Fibroblast of skin of back (primary cell): Measurements from ENCODE around the gene PCTP.
A peak's percentile ranks its signal among the peaks of the same experiment; 100 is the strongest.

Experiments used
- DNase-seq: peaks from one replicate; pipeline ENCODE4 v3.0.0-alpha.2; 2013

PCTP gene

DNA sequence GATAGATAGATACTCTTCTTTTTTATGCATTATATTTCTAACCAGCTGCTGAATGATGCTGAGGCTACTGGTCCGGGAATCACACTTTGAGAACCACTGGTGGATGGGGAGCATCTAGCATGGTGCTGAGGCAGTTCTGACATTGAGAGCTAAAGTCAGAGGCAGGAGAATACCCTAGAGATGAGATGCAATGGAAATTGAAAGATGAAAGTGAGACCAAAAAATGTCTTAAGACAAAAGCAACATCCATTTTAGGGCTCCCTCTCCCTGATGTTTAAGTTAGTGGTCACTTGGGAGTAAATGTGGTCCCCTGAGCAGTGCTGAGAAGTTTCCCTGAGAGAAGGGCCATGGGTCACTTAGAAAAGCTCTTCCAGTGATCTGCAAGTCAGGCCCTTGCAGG is 6.8 kb downstream of the PCTP start:
- no peak for DNase-seq

DNA sequence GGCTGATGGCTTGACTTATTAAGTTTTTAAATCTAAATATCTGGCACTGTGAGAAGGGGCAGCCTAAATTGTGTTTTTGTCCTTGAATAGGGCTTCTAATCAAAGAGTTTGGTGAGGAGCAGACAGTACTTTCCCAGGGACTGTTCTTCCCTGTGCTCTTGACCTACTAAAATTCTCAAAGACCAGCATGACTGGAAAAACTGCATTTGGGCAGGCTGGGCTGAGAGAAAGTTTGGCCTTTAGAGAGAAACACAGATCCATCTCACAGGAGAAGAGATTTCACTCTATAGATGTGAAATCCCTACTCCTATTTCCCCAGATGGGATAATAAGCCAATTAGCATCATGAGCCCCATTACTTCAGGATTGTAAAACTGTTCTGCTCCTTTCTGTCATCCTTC is 7.3 kb downstream of the PCTP start:
- no peak for DNase-seq

- DNase-seq: peak; percentile 32
Measured at GRCh38 chr17:55760643-55761355, 9.9 kb downstream of the PCTP start.

- DNase-seq: no peak
Measured at GRCh38 chr17:55762086-55762858, 11.4 kb downstream of the PCTP start.

- no peak for DNase-seq
Measured at GRCh38 chr17:55763856-55764255, 13.0 kb downstream of the PCTP start.

- DNase-seq: no peak
Measured at GRCh38 chr17:55764610-55765009, 13.8 kb downstream of the PCTP start.

DNA sequence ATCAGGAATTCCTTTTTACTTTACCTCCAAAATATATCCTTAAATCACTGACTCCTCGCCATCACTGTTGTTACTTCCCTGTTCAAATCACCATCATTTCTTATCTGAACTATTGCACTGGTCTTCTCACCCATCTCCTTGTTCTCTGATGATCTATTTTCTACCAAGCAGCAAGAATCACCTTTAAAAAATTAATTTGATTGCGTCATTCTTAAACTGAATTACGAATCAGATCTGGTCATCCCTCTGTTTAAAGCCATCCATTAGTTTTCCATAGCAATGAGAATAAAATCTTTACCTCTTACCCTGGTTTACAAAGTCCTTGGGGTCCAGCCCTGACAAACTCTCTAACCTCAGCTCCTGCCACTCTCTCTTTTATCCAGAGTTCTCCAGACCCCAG is 14.6 kb downstream of the PCTP start:
- no peak for DNase-seq

DNA sequence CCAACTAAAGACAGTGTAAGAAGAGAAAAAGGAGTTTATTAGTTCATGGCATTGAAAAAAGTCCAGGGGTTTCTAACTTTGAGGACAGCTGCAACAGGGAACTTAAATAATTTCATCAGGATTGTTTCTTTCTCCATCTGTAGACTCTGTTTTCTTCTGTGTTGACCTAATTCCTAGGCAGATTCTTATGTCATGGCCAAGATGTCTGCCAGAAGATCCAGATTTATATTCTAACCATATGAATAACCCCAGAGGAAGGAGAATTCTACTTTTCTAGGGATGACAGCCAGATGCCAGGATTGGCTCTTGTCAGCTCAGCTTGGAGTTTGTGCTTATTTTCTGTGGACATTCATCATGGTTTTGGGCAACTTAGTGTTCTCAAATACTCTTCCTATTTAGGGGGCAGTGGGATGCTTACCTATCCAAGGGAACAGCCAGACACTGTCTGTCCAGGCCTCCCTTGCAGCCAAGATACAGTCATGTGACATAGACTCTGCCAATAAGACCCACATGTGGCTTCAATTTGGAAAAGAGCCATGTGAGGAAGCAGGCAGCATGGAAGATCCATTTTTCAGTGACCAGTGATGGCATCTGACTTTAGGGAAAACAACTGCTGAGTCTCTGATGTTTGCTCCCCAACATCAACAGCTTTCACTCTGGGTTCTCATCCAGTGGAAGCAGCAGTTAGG is 18.2 kb downstream of the PCTP start:
- DNase-seq: peak; percentile 11

DNA sequence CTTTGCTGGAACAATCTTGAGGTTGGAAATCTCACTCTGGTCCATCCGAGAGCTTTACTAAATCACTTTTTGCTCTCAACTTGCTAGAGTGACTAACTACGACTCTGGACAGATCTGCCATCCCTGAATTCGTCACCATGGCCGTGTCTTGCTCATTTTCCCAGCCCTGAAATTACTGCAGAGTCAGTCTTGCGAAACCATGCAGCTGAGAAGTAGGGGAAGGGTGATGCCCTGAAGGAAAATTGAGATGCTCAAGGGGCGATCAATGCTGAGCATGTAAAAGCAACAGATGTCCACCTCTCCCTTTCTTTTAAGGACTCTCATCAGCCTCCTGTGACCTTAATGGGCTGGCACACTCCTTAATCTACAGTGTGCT is 18.8 kb downstream of the PCTP start:
- peak; percentile 42 for DNase-seq

GRCh38 chr17:55770196-55770870 is 19.5 kb downstream of the PCTP start:
- peak; percentile 57 for DNase-seq

DNA sequence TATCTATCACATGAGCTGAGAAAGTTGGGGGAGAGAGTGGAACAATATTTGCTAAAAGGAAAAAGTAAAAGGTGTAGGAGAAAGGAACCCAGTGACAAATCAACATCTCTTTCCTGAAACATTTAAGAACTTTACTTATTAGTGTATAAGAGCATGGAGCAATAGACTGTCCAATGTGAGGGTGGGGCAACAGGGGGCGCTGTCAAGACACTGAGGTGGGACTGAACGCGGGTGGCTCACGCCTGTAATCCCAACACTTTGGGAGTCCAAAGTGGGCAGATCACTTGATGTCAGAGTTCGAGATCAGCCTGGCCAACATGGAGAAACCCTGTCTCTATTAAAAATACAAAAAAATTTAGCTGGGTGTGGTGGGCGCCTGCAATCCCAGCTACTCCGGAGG is 21.2 kb downstream of the PCTP start:
- DNase-seq: no peak

DNA sequence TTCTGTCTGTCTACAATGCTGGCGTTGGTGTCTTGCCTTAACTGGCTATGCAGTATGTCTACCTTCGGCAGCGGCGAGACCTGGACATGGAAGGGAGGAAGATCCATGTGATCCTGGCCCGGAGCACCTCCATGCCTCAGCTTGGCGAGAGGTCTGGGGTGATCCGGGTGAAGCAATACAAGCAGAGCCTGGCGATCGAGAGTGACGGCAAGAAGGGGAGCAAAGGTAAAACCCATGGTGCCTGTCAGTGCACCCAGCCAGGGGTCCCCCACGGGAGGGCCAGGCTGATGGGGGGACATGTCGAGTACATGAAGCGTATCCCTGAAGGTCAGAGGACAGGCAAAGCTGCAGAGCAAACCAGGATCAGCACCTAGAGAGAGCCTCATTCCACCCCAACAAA is 22.8 kb downstream of the PCTP start:
- DNase-seq: no peak

- no peak for DNase-seq
Measured at GRCh38 chr17:55774846-55775271, 24.0 kb downstream of the PCTP start.

DNA sequence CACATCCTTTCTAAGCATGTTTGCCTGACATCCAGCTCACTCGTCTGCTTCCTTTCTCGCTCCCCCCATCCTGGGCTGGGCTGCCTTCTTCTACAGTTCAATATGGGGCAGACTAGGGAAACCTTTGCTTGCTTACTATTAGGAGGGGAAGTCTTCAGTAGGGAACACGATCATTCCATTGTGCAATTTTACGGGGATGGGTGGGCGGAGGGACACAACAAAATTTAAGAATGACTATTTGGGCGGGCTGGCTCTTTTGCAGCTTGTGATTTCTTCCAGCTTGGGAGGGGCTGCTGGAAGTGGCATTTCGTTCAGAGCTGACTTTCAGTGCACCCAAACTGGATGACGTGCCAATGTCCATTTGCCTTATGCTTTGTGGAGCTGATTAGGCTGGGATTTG is 25.4 kb downstream of the PCTP start:
- no peak for DNase-seq

DNA sequence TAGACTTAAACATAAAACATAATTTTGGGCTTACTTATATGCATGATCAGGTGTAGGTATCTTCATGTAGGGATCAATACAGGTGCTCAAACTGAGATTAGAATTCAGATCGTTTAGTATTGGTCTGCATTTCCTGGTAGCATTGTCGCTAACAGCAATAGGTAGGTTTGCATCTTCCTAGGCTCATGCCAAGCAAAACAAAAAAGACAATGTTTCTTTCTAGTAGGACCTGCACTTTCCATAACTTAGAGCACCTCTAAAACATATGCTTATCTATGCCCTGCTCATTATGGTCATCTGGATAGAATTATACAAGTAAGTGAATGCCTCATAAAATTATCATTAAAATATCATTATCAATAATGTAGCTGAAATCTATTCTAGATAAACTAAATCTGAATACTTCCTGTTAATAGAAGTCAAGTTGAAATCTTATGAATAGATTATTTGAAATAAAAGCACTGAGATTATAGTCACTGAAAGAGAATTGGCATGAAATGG is 26.7 kb downstream of the PCTP start:
- DNase-seq: no peak

DNA sequence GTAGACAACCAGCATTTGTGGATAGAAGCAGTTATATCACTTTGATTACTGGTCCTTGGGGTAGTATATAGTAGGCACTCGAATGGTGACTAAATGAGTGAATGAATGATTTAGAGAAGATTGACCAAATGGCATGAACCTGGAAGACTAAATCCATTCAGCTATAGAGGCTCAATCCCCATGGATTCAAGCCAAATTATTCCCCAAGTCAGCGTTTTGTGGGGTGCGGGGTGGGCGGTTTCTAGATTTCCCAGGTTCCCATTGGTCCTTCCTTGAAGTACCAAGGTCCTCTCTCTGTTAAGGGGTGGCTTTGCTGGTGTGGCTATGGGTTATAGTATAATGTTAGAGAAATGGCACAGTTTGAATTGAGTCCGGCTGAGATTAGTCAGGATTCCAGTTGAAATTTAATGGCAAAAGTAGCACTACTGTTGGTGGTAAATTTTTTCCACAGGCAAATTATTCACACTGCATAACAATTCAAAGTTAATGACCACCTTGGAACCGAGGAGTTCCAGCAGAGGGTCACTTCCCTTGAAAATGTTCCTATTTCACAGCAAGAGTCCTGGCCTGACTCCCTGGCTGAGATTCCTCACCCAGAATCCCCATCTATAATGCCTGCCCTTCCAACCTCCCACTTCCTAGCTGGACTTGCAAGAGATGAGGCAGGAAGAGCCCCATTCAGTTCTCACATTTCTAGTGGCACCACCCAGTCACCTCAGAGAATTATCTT is 27.7 kb downstream of the PCTP start:
- DNase-seq: no peak

DNA sequence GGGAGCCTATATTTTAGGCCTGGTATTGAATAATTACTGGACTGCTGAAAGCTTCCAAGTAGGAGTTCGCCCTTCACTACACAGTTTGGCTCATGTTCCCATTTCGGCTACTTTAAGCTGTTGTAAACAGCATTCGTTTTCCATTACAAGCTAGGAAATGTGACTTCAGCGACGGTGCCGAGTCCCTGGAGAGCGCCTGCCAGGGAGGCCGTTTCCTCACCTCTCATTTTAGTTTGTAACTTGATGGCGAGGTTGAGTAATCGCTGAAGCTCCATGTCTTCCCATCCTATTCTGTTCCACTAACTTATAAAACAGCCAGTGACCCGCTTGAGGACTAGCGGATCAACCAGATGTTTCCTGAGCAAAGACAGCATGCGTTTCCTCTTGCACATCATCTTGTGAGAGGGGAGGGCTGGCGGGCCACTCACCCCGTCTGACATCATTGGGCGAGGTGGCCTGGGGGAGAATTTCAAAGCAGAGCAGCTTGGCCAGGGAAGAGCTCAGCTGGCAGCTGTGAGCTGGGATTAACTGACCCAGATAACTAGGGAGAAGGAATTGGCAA is 32.9 kb downstream of the PCTP start:
- DNase-seq: peak; percentile 17

GRCh38 chr17:55784666-55785065 is 33.8 kb downstream of the PCTP start:
- no peak for DNase-seq

GRCh38 chr17:55785181-55785580 is 34.3 kb downstream of the PCTP start:
- DNase-seq: no peak

DNA sequence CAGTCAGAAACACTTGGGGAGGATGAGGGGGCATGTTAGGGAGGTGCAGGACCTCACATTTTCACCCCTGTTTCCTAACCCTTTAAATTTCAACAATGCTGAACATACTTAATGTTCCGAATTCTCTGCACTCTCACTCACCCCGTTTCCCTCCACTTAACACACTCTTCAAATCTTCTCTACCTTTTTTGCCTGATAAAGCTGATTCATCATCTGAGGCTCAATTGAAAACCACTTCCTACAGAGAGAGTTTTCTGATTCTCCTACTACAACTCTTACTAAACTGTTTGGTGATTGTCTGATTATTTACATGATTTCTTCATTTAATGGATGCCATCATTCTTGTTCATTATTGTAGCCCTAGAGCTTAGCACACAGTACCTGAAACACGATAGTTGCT is 42.4 kb downstream of the PCTP start:
- DNase-seq: no peak

GRCh38 chr17:55794725-55795482 is 44.1 kb downstream of the PCTP start:
- no peak for DNase-seq
